Measurements from ENCODE around the gene KRT31.

KRT31 gene

GRCh38 chr17:41396996-41397660 is at the start of gene KRT31:
TSS of gene KRT31 (minus strand) at chr17:41397608. CDS start at chr17:41397539, 69 bp downstream.
- no peak within 1 kb of the TSS for H3K27ac ChIP-seq
- no peak for TF ChIP-seq CTCF (conservative IDR thresholded peaks at IDR 0.05)
- no peak for TF ChIP-seq ZFX (IDR thresholded peaks at IDR 0.05)

GRCh38 chr17:41446806-41447205 is 49.4 kb upstream of the KRT31 start:
- H3K27ac ChIP-seq = no peak overlapping the region
- TF ChIP-seq ZFX (IDR thresholded peaks at IDR 0.05) = no peak

- no peak for TF ChIP-seq CTCF (conservative IDR thresholded peaks at IDR 0.05)
- TF ChIP-seq ZFX (IDR thresholded peaks at IDR 0.05) = no peak
- no peak overlapping the region for H3K27ac ChIP-seq
Measured at GRCh38 chr17:41444640-41445039, 47.2 kb upstream of the KRT31 start.

- TF ChIP-seq ZFX (IDR thresholded peaks at IDR 0.05) = no peak
- TF ChIP-seq CTCF (conservative IDR thresholded peaks at IDR 0.05) = no peak
- no peak overlapping the region for H3K27ac ChIP-seq
Measured at GRCh38 chr17:41444186-41444585, 46.8 kb upstream of the KRT31 start.

- no peak for TF ChIP-seq ZFX (IDR thresholded peaks at IDR 0.05)
- no peak for TF ChIP-seq CTCF (conservative IDR thresholded peaks at IDR 0.05)
Measured at GRCh38 chr17:41442739-41443138, 45.3 kb upstream of the KRT31 start.

GRCh38 chr17:41440531-41441033 is 43.2 kb upstream of the KRT31 start, which contains the start of gene KRT38:
TSS of gene KRT38 (minus strand) at chr17:41440983. CDS start at chr17:41440921, 62 bp downstream.
- no peak within 1 kb of the TSS for H3K27ac ChIP-seq
- no peak for TF ChIP-seq ZFX (IDR thresholded peaks at IDR 0.05)

More at GRCh38 chr17:41442739-41443138, 45.3 kb upstream of the KRT31 start:
- H3K27ac ChIP-seq = no peak overlapping the region

GRCh38 chr17:41439375-41439774 is 42.0 kb upstream of the KRT31 start:
- TF ChIP-seq ZFX (IDR thresholded peaks at IDR 0.05) = no peak
- TF ChIP-seq CTCF (conservative IDR thresholded peaks at IDR 0.05) = no peak
- no peak overlapping the region for H3K27ac ChIP-seq

GRCh38 chr17:41437769-41438168 is 40.4 kb upstream of the KRT31 start:
- TF ChIP-seq CTCF (conservative IDR thresholded peaks at IDR 0.05) (no peak), ZFX (IDR thresholded peaks at IDR 0.05) (no peak)
- no peak overlapping the region for H3K27ac ChIP-seq
